Effector CD4-positive, alpha-beta T cell (primary cell): ENCODE results near the gene CENPM.
"Not testable (repeated sequence)": the region's sequence is repeated elsewhere in the genome, so short reads cannot be mapped to it uniquely, and the experiment has no call there.

ENCODE experiments used
- DNase-seq: peaks from one replicate; pipeline ENCODE4 v3.0.0-alpha.2; 2020

Gene CENPM

DNA sequence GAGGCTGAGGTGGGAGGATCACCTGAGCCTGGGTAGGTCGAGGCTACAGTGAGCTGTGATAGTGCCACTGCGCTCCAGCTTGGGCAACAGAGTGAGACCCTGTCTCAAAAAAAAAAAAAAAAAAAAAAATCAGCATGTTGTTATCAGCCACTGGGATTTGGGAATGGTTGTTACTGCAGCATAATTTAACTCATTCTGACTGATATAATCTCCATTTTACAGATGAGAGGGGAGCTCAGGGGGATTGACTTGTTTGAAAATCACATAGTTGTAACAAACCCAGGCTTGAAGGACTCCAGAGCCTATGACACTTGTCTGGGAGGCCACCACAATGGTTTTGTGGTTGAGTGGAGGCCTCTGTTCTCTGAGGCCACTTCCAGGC lies 19.3 kb upstream of the CENPM start:
- DNase-seq: no peak

DNA sequence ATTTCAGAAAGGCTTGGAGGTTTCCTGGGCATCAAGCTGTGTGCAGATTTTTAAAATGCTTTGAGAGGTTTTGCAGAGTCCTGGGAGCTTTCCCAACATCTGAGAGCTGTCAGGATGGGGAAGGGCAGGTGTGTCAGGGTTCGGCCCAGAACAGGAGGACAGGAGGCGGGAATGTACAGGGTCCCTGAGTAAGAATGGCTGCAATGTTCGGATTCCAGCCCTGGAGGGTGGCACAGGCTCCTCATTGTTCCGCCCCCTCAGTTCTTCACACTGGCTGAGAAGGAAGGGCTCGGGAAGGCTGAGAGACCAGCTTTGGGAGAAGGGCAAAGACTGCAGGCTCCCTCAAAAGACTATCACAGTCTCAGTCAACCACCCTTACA lies 17.1 kb upstream of the CENPM start:
- no peak for DNase-seq

DNA sequence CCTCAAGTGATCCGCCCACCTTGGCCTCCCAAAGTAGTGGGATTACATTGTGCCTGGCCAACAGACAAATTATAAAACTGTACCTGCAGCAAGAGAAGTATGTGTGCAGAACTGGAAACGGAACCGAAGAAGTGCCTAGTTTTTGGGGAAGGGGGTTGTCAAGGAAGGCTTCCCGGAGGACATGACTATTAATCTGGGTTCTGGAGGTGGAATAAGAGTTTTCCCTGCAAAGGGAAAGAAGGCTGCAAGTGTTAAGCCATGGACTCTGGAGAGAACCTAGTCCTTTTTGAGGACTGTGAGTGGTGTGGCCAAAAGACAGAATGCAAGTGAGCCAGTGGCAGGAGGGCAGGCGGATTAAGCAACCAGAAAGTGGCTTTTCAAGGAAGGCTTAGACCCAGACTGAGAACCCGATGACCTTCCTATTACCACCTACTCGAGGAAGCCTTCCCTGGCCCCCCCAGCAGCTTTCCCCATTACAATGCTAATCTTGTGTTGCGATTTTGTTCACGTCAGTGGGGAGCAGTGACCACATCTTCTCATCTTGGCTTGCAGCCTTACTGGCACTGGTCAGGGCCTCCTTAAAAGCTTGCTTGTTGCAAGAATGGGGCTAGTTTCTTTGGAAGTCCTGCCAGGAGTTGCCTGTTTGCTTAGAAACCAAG lies 16.6 kb upstream of the CENPM start:
- DNase-seq: no peak

DNA sequence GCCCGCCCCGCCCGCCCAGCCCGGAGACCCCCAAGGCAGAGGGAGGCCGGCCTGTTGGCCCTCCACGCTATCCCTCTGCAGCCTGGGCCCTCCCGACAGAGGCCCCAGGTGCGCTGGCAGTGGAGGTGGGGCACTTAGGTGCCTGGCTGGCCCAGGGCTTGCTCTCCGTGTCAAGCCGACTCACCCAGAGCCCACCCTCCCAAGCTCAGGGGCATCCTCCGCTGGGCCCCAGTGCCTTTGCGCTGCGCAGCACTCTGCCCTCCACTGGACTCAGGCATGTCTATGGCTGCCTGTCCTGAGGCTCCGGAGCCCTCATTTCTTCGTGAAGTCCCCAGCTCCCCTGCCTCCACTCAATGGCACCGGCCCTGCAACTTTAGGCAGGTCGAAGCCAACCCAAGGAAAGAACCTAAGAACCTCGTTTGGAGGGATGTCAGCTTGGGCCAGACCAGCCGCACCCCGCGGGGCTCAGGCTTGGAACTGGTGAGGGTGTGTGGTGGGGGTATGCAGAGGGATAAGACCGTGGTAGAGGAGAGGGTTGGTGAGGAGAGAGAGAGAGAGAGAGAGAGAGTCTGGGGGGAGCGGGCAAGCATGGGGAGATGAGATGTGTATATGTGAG lies 11.1 kb upstream of the CENPM start:
- DNase-seq: no peak

DNA sequence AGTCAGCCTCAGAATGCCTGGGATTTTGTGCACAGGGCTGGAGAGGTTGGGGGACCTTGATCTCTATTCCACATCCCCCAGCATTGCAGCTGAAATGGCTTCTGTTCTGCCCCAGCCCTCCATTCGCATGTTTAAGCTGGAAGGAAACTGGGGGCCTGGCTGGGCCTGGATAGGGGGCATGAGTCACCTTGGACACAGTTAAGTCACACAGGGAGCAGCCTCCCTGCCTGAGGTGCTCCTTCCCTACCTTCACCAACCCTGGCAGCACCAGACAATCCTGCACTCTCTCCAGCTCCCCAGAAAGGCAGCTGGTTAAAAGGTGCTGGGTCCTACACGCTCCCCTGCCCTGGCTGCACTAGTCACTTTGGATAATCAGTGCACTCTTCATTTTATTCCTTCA lies 5.8 kb upstream of the CENPM start:
- DNase-seq: no peak

DNA sequence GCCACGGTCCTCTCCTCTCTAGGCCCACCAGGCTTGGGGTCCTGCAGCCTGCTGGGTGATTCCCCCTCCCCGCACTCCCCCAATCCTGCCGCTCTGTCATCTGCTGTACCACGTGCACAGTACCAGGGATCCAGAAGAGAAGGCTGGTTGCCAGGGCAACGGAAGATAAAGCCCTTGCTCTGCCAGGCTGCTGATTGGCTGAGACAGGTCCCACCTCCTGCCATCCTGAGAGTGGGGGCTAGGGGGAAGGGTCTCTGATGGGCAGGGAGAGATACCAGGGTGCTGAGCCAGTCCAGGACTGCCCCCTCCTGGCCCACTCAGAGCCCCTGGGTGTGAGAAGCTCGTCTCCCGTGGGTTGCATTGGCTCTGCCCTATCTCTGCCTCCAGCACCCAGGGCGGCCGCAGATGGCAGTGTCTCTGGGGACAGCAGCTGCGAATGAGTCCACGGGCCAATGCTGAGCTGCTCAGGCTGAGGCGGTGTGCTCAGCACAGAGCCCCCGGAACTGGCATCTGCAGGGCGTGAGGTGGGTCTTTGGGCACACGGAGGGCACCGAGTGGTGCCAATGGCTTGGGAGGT lies 5.0 kb upstream of the CENPM start, which contains the start of gene SMIM45:
TSS of gene SMIM45 (plus strand) at position 253 of the 577 bp plus-strand sequence.
- DNase-seq: no peak

DNA sequence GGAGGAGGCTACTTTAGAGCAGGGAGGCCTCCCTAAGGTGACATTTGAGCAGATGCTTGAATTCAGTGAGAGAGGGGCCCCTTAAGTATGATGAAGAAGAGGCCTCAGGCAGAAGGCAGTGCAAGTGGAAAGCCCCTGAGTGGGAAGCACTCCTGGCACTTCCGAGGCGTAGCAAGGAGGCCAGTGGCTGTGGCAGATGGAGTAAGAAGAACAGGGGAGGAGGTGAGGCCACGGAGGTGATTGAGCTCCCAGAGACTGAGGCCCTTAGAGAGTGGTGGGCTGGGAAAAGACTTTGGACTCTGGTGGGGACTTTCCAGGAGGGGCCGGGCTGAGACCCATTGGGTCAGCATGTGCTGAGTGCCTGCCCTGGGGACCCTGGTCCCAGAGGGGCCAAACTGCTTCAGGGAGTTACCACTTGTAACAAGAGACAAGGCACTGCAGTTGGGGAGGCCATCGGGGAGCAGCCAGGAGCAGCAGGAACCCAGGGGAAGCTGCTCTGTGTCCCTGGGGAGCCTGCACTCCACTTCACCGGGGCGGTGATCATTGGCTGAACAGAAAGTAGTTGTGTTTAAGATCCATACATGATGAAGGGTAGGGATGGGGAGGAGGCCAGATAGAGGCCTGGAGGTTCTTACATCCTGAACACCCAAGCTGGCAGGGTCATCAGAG lies 2.5 kb upstream of the CENPM start:
- DNase-seq: no peak

DNA sequence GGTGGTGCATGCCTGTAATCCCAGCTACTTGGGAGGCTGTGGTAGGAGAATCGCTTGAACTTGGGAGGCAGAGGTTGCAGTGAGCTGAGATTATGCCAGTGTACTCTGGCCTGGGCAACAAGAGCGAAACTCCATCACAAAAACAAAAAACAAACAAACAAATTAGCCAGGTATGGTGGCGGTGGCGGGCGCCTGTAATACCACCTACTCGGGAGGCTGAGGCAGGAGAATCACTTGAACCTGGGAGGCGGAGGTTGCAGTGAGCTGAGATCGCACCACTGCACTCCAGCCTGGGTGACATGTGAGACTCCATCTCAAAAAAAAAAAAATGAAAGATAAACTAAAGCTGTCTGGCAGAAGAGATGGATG lies 2.0 kb upstream of the CENPM start:
- not testable (repeated sequence) for DNase-seq

DNA sequence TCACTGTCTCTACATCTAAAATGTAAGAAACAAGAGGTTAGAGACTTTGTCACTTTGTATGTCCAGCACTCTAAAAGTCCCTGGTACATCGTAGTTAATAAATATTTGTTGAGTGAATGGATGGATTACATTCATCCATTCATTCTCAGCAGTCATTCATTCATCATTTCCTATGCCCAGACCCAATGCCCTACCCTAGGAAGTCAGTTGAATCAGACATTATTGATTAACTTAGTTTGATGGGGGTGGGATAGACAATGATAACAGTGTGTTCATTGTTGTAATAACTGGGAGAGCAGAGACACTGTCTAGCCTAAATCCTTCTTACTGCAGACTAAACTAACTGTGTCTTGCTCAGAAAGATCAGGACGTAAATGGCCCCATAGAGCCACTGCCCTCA lies 1.2 kb upstream of the CENPM start:
- DNase-seq: no peak

DNA sequence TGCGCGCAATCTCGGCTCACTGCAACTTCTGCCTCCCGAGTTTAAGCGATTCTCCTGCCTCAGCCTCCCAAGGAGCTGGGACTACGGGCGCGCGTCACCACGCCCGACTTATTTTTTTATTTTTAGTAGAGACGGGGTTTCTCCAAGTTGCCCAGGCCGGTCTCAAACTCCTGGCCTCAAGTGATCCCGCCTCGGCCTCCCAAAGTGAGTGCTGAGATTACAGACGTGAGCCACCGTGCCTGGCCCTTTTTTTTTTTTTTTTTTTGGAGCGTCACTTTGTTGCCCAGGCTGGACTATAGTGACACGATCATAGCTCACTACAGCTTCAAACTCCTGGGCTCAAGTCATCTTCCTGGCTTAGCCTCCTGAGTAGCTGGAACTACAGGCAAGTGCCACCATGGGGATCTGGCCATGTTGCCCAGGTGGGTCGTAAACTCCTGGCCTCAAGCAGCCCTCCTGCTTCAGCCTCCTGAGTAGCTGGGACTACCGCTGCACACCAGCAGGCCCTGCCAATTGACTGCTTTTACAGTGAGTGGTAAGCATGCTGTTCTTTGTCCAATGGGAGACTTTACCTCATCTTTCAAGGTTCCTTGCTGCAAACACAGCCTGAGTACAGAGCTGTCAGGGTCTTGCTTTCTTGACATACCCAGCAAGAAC lies 600 bp upstream of the CENPM start:
- no peak for DNase-seq

DNA sequence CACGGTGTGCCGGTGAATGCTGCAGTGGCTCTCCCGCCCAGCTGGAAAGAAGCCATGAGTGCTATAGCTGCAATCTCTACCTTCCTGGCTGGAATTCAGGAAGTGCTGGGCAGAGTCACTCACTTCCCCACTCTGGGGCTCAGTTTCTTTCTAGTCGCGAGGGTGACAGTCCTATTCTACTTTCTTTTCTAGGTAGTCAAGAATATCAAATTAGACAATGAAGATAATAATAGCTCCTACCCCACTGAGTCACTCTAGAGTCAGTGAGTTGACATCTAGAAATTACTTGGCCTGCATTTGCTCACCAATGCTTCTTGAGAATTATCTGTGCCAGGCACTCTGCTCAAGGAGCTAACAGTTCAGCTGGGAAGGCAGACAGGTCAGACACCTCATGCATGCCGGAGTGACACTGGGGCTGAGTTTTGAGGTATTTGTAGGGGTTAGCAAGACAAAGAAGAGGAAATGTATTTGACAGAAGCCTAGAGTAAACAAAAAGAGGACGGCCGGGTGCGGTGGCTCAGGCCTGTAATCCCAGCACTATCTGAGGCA lies 3.2 kb downstream of the CENPM start:
- DNase-seq: no peak

DNA sequence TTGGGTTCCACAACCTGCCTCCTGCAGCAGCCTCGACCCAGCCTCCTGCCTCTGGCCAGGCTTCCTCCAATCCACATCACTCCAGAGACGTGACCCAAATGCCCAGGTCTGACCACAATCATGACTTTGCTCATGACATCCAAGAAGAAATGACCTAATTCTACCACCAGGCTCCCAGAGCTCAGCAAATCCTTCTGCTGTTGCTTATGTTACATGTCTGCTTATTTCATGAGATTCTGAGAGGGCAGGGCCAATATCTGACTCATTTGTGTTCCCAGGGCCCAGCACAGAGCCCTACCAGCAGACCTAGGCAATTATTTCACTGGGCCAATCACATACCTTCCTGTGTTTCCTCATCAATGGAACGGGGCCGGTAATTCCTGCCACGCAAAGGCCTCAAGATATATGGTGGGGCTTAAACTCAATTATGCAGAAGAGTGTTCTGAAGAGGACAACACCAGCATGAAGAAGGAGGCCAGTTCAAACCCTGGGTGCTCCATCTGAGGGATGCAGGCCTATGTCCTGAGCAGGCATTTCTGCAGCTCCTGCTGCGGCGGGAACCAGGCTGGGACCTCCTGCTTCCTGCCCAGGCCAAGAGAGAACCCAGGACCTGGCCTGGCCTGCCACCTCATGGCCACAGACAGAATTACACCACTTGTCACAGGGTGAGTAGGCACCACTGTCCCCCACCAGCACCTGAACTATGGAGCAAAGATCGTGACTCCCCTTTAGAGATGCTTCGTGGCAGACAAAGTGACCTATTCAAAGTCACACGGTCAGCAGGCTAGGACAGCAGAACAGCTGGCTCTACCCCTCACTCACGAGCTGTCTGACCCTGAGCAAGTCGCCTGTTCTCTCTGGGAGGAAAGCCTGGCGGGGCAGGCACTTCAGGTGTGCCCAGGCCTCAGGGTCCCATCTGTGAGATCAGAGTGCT lies 5.9 kb downstream of the CENPM start:
- DNase-seq: peak; percentile 78

DNA sequence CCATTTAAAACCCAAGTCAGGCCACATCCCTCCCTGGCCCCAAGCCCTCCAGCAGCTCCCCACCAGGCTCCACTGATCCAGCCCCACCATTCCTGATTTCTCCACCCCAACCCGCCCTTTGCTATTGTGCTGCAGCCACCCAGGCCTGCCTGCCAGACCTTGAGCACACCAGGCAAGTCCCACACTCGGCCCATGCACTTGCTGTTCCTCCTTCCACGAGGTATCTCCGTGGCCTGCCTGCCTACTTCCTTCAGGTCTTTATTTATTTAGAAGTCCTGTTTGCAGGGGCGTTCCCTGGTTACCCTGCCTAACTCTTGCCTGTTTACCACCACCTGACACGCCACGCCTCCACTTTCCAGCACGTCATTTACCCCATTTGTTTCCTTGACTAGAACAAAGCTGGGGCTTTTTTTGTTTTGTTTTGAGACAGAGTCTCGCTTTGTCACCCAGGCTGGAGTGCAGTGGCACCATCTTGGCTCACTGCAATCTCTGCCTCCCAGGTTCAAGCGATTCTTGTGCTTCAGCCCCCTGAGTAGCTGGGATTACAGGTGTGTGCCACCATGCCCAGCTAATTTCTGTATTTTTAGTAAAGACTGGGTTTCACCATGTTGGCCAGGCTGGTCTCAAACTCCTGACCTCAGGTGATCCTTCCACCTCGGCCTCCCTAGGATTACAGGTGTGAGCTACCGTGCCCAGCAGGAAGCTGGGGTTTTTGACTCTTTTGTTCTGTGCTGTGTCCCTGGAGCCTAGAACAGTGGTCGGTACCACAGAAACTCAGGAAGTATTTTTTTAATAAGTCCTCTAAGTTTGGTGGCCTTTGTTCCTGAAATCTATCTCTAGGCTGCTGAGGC lies 6.7 kb downstream of the CENPM start:
- DNase-seq: peak; percentile 96

DNA sequence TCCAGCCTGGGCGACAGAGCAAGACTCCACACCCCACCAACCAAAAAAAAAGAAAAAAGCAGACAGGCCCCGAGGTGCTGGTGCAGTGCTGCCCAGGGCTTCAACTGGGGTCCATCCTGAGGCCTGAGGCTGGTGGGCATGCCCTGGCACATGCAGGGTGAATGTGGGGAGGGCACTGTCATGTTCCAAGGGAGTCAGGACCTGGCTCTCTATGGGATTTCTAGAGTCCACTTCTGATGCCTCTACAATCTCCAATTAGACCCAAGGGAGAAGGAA lies 10.1 kb downstream of the CENPM start:
- DNase-seq: no peak

DNA sequence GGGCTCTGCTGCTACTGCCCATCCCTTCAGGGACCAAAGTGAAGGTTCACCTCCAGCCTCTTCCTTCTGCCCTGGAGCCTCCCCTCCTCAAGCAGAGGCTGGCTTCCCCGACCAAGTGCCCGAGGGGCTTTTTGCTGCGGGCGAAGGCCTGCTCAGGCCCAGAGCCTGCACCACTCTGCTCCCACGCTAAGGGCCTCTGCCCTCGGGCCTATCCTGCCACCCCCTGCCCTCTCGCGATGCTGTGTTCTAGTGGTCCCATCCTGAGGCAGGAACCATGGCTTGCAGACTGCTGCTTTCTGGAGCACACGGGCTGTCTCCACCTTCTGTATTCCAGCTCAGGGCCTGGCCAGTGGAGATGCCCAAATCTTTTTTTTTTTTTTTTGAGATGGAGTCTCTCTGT lies 11.4 kb downstream of the CENPM start:
- DNase-seq: no peak

DNA sequence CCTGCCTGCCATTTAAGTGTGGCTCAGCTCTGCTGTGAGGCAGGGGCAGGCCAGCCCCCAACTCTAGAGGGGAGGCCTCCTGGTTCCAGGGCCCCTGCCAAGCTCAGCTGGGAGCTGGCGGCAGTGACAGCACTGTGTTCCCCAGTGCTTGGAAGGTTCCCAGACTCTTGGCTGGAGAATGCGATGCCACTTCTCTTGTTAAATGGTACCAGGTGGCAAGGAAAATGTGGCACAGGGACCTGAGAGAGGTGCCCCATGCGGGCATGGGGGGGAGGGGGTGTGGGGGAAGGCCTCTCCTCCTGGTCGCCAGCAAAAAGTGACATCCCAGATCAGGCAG lies 12.0 kb downstream of the CENPM start:
- DNase-seq: no peak

DNA sequence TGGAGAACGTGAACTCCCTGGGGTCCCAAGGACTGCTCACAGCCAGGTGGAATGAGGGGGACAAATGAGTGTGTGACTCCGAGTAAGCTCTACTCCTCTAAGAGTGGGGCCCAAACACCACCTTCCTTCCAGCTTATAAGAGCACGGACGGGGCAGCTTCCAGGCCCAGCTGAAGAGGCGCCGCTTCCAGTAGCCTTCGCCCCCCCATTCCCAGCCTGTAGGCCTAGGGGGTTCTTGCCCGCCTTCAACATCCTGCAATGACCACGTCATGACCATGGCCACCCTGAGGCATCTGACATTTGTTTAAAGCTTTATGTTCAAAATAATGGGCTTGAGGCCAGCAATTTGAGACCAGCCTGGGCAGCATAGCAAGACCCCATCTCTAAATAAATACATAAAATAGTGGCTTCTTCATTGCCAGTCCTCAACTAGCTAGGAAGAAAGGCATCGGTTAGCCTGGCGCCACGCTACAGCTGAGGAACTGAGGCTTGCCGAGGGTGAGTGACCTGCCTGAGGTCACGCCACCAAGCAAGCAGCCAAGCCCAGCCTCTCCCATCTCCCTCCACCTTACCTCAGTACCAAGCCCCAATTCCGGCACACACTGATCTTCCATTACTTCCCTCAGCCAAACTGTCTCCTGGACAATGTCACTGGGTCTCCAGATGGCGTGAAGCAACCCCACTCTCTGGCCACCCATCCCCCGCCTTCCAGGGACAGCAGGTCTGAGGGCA lies 12.5 kb downstream of the CENPM start:
- no peak for DNase-seq

DNA sequence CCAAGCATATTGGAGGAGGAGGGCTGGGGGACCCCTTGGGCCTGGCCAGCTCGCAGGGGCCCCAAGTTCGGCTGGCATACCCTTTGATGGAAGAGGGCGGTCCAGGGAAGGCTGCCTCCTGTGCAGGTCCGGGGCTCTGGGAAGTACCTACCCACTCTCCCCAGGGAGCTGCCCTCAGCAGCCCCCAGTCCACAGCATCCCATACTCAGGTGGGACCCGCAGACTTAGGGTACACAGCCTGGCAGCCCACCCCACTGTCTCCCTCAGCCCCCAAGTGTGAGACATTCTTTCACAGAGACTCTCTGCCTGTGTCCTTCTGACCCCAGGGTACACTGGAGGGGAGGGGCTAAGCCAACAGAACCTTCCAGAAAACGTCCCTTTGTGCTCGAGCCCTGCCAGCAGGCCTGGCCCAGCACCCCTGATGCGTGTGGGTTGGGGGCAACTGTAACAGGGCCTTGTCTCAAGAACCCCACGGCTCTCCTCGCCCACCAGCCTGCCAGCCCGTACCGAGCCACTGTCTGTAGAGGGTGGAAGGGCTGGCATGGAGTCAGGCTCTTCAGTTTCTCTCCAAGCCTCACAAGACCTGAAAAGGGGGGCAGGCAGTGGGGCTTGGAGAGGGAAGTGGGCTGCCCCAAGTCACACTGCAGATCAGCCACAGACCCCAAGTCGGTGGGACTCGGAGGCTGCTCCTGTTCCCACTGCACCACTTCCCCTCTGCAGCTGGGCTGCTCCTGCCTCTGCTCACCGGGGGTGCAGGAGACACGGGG lies 13.4 kb downstream of the CENPM start:
- no peak for DNase-seq

DNA sequence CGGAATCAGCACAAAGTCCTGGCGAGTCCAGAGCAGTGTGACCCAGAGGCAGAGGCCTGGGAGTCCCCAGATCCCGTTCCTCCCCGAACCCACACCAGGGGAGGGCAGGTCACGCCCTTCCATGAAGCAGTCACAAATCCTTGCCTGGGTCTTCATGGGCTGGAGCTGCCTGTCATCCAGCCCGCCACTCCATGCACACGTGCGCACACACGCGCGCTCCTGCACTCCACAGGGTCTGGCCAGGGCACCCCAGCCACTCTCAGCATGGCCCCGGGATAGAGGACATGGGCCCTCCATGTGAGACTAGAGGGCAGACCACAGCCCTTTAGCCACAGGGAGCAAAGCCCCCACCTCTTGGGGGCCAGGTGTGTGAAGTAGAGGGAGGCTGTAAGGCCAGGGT lies 14.6 kb downstream of the CENPM start:
- no peak for DNase-seq

DNA sequence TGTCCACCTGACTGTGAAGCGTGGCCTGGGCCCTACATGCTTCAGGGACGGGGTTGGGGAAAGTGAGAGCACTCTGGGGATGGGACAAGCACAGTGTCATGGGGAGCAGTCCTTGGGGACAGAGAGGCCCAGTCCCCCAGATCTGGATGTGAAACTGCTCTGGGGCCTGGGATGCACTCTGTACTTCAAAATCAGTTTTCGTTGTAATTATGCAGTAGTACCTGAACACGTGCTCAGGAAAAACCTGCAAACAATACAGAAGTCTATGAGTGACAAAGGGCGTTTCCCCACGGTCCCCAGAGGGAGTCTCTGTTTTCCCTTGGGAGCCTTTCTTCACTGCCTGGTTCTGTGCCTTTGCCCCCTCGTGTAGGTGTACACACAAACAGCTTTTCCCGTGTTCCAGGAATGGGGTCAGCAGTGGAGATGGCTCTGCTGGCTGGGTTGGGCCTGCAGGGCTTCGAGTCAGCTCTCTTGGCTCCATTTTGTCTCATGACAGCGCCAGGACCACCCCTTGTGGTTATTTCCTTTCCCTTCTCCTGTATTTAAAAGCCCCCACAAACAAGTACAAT lies 15.2 kb downstream of the CENPM start:
- DNase-seq: no peak
